Activated T-cell treated with anti-CD3 and anti-CD28 coated beads, Interleukin-2, amount 50 U/mL, for 24 hours (primary cell): Measurements from ENCODE around the gene CLEC19A.

Experiments used
- DNase-seq: peaks from one replicate; pipeline ENCODE4 v3.0.0-alpha.2; 2020
- H3K27ac Mint-ChIP-seq: 2 replicates; pipeline ENCODE4 v1.8.0; 2020; ENCODE audit warnings: mild to moderate bottlenecking, mixed read lengths
- H3K27me3 Mint-ChIP-seq: 2 replicates; pipeline ENCODE4 v1.8.0; 2020; ENCODE audit warnings: mixed read lengths
- H3K36me3 Mint-ChIP-seq: 2 replicates; pipeline ENCODE4 v1.8.0; 2020; ENCODE audit warnings: low read depth, mixed read lengths
- H3K4me1 Mint-ChIP-seq: 2 replicates; pipeline ENCODE4 v1.8.0; 2020; ENCODE audit warnings: low read depth, mixed read lengths
- H3K4me3 Mint-ChIP-seq: 2 replicates; pipeline ENCODE4 v1.8.0; 2020; ENCODE audit warnings: mild to moderate bottlenecking, moderate library complexity, mixed read lengths
- H3K9me3 Mint-ChIP-seq: 2 replicates; pipeline ENCODE4 v1.8.0; 2020; ENCODE audit warnings: mixed read lengths

CLEC19A gene

GRCh38 chr16:19266774-19267173 lies 18.8 kb upstream of the CLEC19A start:
- no peaks in the 10 kb centered on the region for H3K36me3 Mint-ChIP-seq
- H3K27ac Mint-ChIP-seq, result no peak overlapping the region
- peaks cover 7% of the 10 kb centered on the region for H3K9me3 Mint-ChIP-seq
- no peaks in the 10 kb centered on the region for H3K4me1 Mint-ChIP-seq
- no peaks in the 10 kb centered on the region for H3K27me3 Mint-ChIP-seq
- no peak for DNase-seq
- no peak overlapping the region for H3K4me3 Mint-ChIP-seq

- Mint-ChIP-seq H3K4me3 (no peak overlapping the region), H3K4me1 (no peaks in the 10 kb centered on the region), H3K9me3 (peaks cover 7% of the 10 kb centered on the region), H3K36me3 (no peaks in the 10 kb centered on the region), H3K27ac (no peak overlapping the region), H3K27me3 (peaks cover 8% of the 10 kb centered on the region)
- no peak for DNase-seq
Observed at GRCh38 chr16:19269098-19269497, 16.4 kb upstream of the CLEC19A start.

GRCh38 chr16:19274165-19274797 lies 11.2 kb upstream of the CLEC19A start:
- Mint-ChIP-seq H3K36me3 (no peaks in the 10 kb centered on the region), H3K4me1 (no peaks in the 10 kb centered on the region), H3K9me3 (no peaks in the 10 kb centered on the region), H3K27me3 (peaks cover 8% of the 10 kb centered on the region), H3K4me3 (no peak overlapping the region), H3K27ac (no peak overlapping the region)
- no peak for DNase-seq

- no peaks in the 10 kb centered on the region for H3K36me3 Mint-ChIP-seq
- no peak for DNase-seq
- no peak overlapping the region for H3K4me3 Mint-ChIP-seq
- no peak overlapping the region for H3K27ac Mint-ChIP-seq
- H3K9me3 Mint-ChIP-seq, result no peaks in the 10 kb centered on the region
- H3K4me1 Mint-ChIP-seq, result no peaks in the 10 kb centered on the region
- no peaks in the 10 kb centered on the region for H3K27me3 Mint-ChIP-seq
Observed at GRCh38 chr16:19278403-19278802, 7.1 kb upstream of the CLEC19A start.

- Mint-ChIP-seq H3K4me3 (no peak overlapping the region), H3K27me3 (peaks cover 4% of the 10 kb centered on the region), H3K4me1 (peaks cover 3% of the 10 kb centered on the region), H3K27ac (no peak overlapping the region), H3K36me3 (no peaks in the 10 kb centered on the region), H3K9me3 (no peaks in the 10 kb centered on the region)
- DNase-seq, result no peak
Observed at GRCh38 chr16:19281246-19281645, 4.3 kb upstream of the CLEC19A start.

- no peak overlapping the region for H3K4me3 Mint-ChIP-seq
- no peaks in the 10 kb centered on the region for H3K9me3 Mint-ChIP-seq
- H3K27ac Mint-ChIP-seq, result no peak overlapping the region
- no peak for DNase-seq
- peaks cover 3% of the 10 kb centered on the region for H3K4me1 Mint-ChIP-seq
- no peaks in the 10 kb centered on the region for H3K36me3 Mint-ChIP-seq
- H3K27me3 Mint-ChIP-seq, result peaks cover 4% of the 10 kb centered on the region
Observed at GRCh38 chr16:19282101-19282500, 3.4 kb upstream of the CLEC19A start.

GRCh38 chr16:19283637-19284036 lies 1.9 kb upstream of the CLEC19A start:
- Mint-ChIP-seq H3K36me3 (no peaks in the 10 kb centered on the region), H3K4me3 (no peak overlapping the region), H3K27ac (no peak overlapping the region), H3K4me1 (peaks cover 3% of the 10 kb centered on the region), H3K27me3 (peaks cover 8% of the 10 kb centered on the region), H3K9me3 (no peaks in the 10 kb centered on the region)
- DNase-seq, result no peak

- H3K4me3 Mint-ChIP-seq, result no peak overlapping the region
- peaks cover 13% of the 10 kb centered on the region for H3K27me3 Mint-ChIP-seq
- no peaks in the 10 kb centered on the region for H3K9me3 Mint-ChIP-seq
- H3K27ac Mint-ChIP-seq, result no peak overlapping the region
- DNase-seq, result no peak
- H3K4me1 Mint-ChIP-seq, result peaks cover 3% of the 10 kb centered on the region
- H3K36me3 Mint-ChIP-seq, result no peaks in the 10 kb centered on the region
Observed at GRCh38 chr16:19284207-19284606, 1.3 kb upstream of the CLEC19A start.

- Mint-ChIP-seq H3K4me1 (peaks cover 9% of the 10 kb centered on the region), H3K9me3 (no peaks in the 10 kb centered on the region), H3K36me3 (no peaks in the 10 kb centered on the region), H3K27ac (no peak overlapping the region), H3K4me3 (no peak overlapping the region), H3K27me3 (peaks cover 25% of the 10 kb centered on the region)
- no peak for DNase-seq
Observed at GRCh38 chr16:19286827-19287226, 1.3 kb downstream of the CLEC19A start.

- H3K27me3 Mint-ChIP-seq, result peaks cover 25% of the 10 kb centered on the region
- no peak overlapping the region for H3K27ac Mint-ChIP-seq
- H3K4me1 Mint-ChIP-seq, result peaks cover 9% of the 10 kb centered on the region
- H3K4me3 Mint-ChIP-seq, result no peak overlapping the region
- no peak for DNase-seq
- no peaks in the 10 kb centered on the region for H3K9me3 Mint-ChIP-seq
- H3K36me3 Mint-ChIP-seq, result no peaks in the 10 kb centered on the region
Observed at GRCh38 chr16:19287241-19287640, 1.7 kb downstream of the CLEC19A start.

GRCh38 chr16:19288872-19289799 lies 3.6 kb downstream of the CLEC19A start:
- Mint-ChIP-seq H3K36me3 (no peaks in the 10 kb centered on the region), H3K27ac (no peak overlapping the region), H3K9me3 (peaks cover 2% of the 10 kb centered on the region), H3K4me1 (peaks cover 21% of the 10 kb centered on the region), H3K4me3 (no peak overlapping the region), H3K27me3 (peaks cover 30% of the 10 kb centered on the region)
- no peak for DNase-seq

GRCh38 chr16:19289811-19290485 lies 4.4 kb downstream of the CLEC19A start:
- DNase-seq, result no peak
- H3K9me3 Mint-ChIP-seq, result peaks cover 5% of the 10 kb centered on the region
- no peak overlapping the region for H3K27ac Mint-ChIP-seq
- peaks cover 3% of the 10 kb centered on the region for H3K36me3 Mint-ChIP-seq
- H3K4me1 Mint-ChIP-seq, result peaks cover 29% of the 10 kb centered on the region
- no peak overlapping the region for H3K4me3 Mint-ChIP-seq
- H3K27me3 Mint-ChIP-seq, result peaks cover 30% of the 10 kb centered on the region

GRCh38 chr16:19290860-19291259 lies 5.3 kb downstream of the CLEC19A start:
- peaks cover 30% of the 10 kb centered on the region for H3K27me3 Mint-ChIP-seq
- DNase-seq, result no peak
- peaks cover 3% of the 10 kb centered on the region for H3K36me3 Mint-ChIP-seq
- H3K27ac Mint-ChIP-seq, result no peak overlapping the region
- no peak overlapping the region for H3K4me3 Mint-ChIP-seq
- H3K9me3 Mint-ChIP-seq, result peaks cover 5% of the 10 kb centered on the region
- H3K4me1 Mint-ChIP-seq, result peaks cover 37% of the 10 kb centered on the region

GRCh38 chr16:19291475-19291874 lies 5.9 kb downstream of the CLEC19A start:
- Mint-ChIP-seq H3K27ac (no peak overlapping the region), H3K4me1 (peaks cover 38% of the 10 kb centered on the region), H3K9me3 (peaks cover 6% of the 10 kb centered on the region), H3K36me3 (peaks cover 3% of the 10 kb centered on the region), H3K27me3 (peaks cover 30% of the 10 kb centered on the region), H3K4me3 (no peak overlapping the region)
- DNase-seq, result no peak

GRCh38 chr16:19292186-19292585 lies 6.7 kb downstream of the CLEC19A start:
- Mint-ChIP-seq H3K9me3 (peaks cover 8% of the 10 kb centered on the region), H3K4me1 (peaks cover 41% of the 10 kb centered on the region), H3K4me3 (no peak overlapping the region), H3K27ac (no peak overlapping the region), H3K36me3 (peaks cover 3% of the 10 kb centered on the region), H3K27me3 (peaks cover 35% of the 10 kb centered on the region)
- DNase-seq, result no peak
